Measurements from ENCODE around the gene PRTN3.
"Not testable (repeated sequence)": the region's sequence is repeated elsewhere in the genome, so short reads cannot be mapped to it uniquely, and the experiment has no call there.

The PRTN3 gene

DNA sequence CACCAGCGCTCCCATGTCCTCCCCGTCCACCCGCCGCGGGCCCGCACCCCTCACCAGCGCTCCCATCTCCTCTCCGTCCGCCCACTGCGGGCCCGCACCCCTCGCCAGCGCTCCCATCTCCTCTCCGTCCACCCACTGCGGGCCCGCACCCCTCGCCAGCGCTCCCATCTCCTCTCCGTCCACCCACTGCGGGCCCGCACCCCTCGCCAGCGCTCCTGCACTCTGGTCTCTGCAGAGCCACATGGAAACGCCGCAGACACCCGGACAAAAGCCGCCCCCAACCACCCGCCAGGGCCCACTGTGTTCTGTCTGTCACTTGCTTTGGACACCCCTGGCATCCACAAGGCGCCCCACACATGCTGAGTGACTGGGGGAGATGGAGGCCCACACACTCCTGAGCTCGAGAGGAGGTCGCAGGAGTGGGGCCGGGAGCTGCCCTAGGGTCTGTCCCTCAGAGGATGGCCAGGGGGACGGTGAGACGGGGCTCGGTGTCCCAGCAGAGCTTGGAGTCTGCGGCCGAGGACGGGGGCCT is 26.0 kb downstream of the PRTN3 start:
- DNase-seq (ENCODE audit: low read depth, low spot score) = no peak

DNA sequence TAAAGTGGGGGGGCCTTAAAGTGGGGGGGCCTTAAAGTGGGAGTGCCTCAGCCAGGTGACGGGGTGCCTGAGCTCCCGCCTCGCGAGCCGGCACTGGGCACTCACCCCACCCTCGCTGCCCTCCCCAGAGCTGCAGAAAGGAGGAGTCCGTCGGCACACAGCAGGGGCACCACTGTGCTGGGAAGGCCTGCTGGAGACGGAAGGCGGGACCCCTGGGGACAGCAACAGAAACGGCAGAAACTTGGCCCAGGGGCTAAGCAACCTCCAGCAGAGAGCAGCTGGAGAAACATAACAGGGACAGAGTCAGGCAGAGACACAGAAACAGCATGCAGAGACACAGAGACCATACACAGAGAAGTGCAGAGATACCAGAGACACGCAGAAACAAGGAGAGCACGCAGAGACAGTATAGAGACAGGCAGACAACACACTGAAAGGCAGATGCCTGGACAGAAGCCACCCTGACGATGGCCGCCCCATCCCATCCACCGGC is 26.5 kb downstream of the PRTN3 start:
- DNase-seq (ENCODE audit: low read depth, low spot score) = peak; percentile 74

DNA sequence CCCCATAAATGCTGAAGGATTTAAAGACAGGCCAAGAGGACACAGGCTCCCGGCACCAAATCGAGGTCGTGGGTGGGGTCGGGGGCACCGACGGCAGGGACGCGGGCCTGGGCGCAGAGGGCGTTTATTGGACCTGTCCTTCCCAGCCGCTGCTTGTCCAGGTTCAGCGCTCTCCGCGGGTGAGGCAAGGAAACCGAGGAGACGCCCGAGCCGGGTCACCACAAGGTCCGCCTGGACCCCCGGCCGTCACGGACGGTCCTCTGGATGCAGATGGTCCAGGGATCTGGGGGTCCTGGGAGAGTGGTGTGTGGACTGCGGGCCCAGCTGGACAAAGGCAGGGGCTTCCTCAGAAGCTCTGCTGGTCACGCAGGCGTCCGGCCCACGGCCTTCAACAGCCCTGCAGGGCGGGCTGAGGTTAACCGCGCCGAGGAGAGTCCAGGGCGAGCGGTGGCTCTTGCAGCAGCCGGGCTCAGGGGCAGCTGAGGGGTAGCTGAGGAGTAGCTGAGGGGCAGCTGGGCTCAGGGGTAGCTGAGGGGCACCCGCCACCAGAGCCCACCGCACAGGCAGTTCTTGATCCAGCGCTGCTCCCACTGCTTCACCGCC is 27.2 kb downstream of the PRTN3 start:
- DNase-seq (ENCODE audit: low read depth, low spot score) = no peak

DNA sequence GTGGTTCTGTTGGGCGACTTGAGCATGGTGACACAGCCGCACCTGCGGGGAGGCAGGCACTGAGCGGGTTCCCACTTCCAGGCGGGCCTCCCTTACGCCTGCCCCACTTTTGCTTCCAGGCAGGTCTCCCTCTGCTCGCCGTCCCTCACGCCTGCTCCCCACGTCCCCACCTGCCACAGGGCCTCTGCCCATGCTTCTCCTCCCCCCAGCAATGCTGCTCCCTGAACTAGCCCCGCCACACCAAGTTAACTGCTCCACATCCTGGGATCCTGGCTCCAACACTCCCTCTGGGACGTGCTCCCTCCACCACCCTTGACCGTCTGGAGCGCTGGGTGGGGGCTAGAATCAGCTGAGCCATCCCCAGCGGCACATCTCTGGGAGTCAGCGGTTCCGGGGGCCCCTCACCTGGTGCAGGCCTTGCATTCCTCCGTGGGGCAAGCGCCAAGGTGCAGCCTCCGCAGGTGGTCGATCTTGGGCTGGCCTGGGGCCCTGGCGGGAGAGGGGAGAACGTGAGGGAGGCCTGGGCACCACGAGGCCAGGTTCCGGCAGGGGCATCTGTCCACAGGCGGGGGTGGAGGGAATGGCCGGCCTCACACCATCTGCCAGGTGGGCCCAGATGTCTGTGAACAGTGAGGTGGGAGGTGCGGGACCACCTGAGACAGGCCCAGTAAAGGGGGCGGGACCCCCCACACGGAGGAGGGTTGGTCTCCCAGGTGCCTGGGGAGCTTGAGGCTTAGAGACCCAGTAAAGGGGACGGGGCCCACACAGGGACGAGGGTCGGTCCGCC is 27.9 kb downstream of the PRTN3 start:
- no peak for DNase-seq (ENCODE audit: low read depth, low spot score)

DNA sequence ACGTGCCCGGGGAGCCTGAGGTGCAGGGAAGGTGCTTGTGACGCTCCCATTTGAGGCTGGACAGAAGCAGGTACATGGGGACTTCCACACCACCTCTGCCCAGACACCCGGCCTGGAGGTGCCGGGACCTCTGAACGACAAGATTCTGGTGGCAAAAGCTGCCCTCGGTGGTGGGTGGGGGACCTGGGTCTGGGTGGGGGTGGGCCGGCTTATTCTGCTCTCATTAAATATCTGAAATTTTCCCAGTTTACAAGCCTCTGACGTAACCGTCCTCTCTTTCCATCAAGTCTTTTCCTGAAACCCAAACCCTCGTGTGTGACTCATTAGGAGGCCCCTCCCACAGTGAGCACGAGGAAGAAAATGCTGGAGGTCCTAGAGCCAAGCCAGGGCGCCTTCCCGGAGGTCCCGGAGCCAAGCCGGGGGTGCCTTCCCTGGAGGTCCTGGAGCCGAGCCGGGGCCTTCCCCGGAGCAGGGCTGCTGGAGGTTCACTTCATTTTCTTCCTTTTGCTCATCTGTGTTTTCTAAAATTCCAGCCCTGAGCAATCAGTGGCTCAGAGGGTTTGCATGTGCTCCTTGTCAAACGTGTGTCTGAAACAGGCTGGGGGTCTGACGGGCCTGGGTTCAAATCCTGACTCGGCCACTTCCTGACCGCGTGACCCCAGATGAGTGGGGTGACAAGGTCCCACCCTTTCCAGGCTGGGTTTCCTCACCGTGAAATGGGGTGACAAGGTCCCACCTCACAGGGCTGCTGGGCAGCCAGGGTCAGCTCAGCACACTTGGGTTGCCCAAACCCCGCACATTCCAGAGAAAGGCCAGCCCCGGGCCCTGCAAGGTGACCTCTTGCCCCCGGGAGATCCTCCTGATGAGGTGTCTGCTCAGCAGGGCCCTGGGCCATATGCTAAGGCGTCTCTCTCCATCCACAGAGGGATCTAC is 28.7 kb downstream of the PRTN3 start:
- DNase-seq (ENCODE audit: low read depth, low spot score) = peak; percentile 76

DNA sequence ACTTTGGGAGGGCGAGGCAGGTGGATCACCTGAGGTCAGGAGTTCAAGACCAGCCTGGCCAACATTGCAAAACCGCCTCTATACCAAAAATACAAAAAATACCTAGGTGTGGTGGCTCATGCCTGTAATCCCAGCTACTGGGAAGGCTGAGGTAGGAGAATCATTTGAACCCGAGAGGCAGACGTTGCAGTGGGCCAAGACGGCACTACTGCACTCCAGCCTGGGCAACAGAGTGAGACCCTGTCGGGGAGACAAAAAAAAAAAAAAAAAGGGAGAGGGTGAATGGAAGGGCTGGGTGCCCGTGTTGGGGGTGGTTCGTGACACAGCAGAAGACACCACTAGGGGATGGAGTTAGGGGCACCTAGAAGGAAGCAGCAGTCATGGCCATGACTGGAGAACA is 29.5 kb downstream of the PRTN3 start:
- no peak for DNase-seq (ENCODE audit: low read depth, low spot score)

DNA sequence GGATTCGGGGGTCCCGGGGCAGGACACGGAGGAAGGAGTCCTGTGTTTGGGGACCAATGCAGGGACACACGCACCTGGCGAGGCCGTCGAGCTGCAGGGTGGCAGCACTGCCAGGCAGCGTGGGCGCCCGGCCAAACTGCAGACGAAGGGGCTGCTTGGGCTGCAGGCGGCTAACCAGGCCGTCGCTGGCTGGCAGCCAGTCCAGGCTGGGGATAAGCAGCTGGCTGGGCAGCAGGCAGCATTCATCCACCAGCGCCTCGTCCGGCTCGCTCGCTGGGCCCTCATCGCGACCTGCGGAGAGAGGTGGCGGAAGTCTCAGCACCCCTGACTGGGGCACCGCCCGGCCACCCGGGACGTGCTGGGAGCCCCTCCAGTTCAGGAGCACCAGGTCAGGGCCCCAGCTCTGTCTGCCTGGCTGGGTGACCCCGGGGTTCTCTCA is 30.2 kb downstream of the PRTN3 start:
- no peak for DNase-seq (ENCODE audit: low read depth, low spot score)

DNA sequence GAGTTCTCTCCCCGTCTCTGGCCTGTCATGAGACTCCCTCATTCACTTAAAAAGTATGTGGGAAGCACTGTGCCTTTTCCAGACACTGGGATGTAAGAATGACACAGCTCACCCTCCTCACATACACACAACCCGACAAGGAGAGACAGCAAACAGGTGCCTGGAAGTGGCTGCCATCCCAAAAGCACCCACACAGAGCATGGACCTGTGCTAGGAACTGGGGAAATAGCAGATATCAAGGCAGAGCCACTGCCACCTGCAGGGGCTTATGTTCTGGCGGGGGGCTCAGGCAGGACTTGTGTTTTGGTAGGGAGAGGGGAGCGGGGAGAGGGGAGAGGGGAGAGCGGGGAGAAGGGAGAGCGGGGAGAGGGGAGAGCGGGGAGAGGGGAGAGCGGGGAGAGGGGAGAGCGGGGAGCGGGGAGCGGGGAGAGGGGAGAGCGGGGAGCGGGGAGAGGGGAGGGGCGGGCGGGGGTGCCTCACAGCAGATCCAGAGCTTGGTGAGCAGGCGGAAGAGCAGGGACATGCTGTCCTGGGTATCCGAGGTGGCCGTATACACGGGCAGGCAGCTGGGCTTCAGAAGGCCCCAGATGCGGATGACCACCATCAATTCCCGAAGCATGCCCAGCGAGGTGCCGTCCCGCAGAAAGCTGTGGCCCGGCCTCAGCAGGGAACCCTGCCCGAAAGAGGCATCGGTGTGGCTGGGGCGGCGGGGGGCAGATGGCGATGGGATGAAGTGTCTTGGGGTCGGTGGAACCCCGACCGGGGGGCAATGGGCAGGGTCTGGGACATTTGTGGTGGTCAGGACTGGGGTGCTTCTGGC is 30.9 kb downstream of the PRTN3 start:
- DNase-seq (ENCODE audit: low read depth, low spot score) = peak; percentile 50

DNA sequence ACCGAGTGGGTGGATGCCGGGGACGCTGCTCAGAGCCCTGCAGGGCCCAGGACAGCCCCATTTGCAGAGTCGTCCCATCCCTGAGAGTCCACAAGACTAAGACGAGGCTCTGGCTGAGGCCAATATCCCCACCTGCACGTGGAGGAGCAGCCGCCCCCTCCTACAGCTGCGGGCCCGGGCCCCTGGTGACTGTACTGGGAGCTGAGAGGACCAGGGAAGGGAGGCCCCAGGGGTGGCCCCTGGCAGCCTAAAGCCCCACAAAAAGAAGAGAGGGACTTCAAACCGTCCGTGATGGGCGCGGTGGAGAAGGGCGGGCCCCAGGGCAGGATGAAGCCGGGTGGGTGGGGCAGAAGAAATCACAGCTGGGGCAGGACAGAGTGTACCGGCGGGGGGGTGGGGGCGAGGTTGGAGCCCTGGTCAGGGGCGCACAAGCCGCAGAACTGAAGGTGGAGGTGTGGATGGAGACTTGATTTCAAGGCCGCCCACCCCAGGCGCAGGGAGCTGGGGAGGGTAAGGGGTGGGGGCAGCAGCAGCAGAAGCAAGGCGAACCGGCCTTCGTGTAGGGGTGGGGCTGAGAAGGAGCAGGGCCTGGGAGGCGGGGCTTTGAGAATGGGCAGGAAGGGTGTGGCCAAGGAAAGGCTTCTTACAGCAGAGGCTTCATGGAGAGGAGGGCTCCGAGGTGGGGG is 31.6 kb downstream of the PRTN3 start:
- DNase-seq (ENCODE audit: low read depth, low spot score) = peak; percentile 94

DNA sequence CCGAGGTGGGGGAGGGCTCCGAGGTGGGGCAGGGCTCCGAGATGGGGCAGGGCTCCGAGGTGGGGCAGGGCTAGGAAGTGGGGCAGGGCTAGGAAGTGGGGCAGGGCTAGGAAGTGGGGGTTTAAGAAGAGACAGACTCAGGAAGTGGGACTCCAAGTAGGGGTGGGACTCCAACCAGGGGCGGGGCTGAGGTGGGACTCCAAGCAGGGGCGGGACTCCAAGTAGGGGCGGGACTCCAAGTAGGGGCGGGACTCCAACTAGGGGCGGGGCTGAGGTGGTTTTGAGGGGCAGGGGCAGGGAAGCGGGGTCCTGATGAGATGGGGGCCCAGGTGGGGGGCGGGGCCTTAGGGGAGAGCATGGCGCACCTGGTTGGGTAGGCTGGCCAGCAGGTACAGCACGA is 32.3 kb downstream of the PRTN3 start:
- DNase-seq (ENCODE audit: low read depth, low spot score) = no peak

DNA sequence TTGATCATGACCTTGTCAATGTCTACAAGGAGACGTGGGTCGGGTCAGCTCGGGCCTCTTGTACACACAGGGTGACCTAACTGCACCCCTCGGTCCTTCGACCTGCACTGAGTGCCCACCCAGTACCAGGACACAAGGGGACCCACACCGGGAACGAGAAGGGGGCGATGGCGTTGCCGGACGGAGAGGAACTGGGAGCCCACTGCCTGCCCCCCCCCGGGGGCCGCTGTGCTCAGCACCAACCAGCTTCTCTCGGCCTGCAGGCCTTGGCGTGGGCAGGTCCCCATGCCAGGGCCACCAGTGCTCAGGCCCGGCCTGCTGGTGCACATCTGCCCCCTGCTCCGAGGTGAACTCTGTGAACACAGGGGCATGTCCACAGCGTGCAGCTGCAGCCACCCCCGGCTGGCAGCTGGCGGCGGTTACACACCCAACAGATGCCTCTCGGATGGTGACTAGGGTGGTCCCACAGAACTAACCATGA is 32.8 kb downstream of the PRTN3 start:
- no peak for DNase-seq (ENCODE audit: low read depth, low spot score)

DNA sequence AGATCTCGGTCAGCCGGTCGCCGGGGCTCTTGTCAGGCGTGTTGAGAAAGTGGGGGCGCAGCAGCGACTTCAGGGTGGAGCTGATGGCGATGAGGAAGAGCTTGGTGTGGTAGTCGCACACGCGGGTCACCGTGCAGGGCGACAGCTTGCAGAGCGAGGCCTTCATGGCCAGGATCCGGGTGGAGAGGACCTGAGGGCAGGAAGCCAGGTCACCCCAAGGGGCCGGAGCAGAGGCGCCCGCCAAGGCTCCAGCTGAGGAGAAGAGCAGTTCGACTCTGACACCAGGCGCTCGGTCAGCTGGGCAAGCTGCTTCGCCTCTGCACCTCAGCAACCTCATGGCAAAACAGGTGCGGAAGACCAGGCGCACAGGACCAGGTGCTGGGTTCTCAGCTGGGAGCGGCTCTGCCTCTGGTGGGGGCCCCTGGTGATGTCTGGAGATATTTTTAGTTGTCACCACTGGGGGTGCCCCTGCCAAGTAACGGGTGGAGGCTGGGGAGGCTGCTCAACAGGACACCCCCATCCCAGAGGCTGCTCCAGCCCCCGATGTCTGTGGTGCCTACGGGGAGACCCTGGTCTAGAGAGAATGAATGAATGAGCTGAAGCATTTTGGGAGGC is 34.6 kb downstream of the PRTN3 start:
- DNase-seq (ENCODE audit: low read depth, low spot score) = no peak

DNA sequence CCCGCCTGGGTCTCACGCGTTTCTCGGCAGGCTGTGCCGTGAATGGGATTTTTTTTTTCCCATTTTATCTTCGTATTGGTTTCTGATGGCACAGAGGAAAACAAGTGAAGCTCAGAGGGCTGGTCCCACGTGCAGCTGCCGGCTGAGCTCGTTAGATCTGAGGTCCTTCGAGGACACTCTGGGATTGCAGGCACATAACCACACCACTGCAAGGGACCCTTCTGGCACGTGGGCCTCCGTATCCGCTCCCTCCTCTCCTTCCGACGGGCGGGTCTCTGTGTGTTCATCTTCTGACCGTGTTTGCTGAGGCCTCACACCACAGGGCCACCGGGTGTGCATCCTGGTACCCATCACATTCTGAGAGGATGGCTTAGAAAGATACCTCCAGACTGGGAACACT is 35.3 kb downstream of the PRTN3 start:
- DNase-seq (ENCODE audit: low read depth, low spot score) = no peak

DNA sequence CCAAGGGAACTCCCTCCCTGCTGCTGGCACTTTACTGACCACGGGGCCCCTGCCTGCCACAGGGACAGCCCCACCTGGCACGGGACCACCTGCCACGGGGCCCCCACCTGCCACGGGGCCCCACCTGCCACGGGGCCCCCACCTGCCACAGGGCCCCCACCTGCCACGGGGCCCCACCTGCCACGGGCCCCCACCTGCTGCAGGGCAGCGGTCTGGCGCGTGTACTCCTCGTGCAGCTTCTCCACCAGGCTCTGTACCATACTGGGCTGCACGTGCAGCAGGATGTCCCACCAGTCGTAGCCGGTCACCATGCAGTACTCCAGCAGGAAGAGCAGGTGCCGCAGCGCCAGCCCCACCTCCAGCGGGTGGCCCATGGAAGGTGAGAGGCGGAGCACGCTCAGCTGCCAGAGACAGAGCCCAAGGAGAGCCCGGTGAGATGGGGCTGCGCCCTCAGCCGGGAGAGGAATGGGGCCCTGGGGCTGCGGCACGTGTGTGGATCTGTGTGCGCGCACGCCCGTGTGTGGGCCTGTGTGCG is 36.0 kb downstream of the PRTN3 start:
- DNase-seq (ENCODE audit: low read depth, low spot score) = no peak

DNA sequence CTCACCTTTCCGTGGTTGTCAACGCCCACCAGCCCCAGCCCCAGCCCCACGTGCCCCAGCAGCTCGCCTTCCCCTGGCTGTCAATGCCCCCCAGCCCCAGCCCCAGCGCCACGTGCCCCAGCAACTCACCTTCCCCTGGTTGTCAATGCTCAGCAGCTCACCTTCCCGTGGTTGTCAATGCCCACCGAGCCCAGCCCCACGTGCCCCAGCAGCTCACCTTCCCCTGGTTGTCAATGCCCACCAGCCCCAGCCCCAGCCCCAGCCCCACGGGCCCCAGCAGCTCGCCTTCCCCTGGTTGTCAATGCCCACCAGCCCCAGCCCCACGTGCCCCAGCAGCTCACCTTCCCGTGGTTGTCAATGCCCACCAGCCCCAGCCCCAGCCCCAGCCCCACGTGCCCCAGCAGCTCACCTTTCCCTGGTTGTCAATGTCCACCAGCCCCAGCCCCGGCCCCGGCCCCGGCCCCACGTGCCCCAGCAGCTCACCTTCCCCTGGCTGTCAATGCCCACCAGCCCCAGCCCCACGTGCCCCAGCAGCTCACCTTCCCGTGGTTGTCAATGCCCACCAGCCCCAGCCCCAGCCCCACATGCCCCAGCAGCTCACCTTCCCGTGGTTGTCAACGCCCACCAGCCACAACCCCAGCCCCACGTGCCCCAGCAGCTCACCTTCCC is 37.3 kb downstream of the PRTN3 start:
- DNase-seq (ENCODE audit: low read depth, low spot score) = not testable (repeated sequence)

DNA sequence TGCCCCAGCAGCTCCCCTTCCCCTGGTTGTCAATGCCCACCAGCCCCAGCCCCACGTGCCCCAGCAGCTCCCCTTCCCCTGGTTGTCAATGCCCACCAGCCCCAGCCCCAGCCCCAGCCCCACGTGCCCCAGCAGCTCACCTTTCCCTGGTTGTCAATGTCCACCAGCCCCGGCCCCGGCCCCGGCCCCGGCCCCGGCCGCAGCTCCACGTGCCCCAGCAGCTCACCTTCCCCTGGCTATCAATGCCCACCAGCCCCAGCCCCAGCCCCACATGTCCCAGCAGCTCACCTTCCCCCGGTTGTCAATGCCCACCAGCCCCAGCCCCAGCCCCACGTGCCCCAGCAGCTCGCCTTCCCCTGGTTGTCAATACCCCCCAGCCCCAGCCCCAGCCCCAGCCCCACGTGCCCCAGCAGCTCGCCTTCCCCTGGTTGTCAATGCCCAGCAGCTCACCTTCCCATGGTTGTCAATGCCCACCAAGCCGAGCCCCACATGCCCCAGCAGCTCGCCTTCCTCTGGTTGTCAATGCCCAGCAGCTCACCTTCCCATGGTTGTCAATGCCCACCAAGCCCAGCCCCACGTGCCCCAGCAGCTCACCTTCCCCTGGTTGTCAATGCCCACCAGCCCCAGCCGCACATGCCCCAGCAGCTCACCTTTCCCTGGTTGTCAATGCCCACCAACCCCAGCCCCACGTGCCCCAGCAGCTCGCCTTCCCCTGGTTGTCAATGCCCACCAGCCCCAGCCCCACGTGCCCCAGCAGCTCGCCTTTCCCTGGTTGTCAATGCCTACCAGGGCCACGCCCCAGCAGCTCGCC is 38.2 kb downstream of the PRTN3 start:
- not testable (repeated sequence) for DNase-seq (ENCODE audit: low read depth, low spot score)

DNA sequence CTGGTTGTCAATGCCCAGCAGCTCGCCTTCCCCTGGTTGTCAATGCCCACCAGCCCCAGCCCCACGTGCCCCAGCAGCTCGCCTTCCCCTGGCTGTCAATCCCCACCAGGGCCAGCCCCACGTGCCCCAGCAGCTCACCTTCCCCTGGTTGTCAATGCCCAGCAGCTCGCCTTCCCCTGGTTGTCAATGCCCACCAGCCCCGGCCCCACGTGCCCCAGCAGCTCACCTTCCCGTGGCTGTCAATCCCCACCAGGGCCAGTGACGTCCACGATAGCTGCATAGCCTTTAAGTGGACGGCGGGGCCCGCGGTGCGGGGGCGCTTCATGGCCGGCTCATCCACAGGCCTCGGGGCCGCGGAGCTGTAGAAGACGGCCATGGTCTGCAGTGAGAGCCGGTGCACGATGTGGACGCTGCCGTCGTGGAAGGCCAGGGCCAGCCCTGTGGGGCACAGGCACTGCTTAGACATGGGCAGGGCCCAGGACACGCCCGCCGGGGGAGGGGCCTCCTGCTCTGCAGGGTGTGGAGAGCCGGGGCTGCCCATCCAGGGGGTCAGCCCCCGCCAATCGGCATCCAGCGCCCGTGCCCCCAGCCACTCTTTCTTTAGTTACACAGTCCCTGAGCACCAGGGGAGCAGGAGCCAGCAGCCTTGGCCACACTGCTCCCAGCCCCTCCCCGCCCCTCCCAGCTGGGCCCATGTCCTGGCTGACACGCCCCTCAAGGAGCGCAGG is 39.1 kb downstream of the PRTN3 start:
- DNase-seq (ENCODE audit: low read depth, low spot score) = no peak
